Calu3 (cell line): ENCODE data around the gene CMIP. TPM values are rescaled to one million over a fixed set of nuclear protein-coding genes. Genes with fewer than 3 reads are reported as not detected.

ENCODE experiments used
- BruUV-seq: library from RNA; stranded (reverse); fragments of 400-500 nt; replicated peaks from 2 replicates; lab custom pipeline; 2021; lab: Mats Ljungman, UMichigan
- CTCF ChIA-PET: fragments of 300-600 bp; sonication (Branson Sonifier 250); formaldehyde crosslinking; loops from one replicate; lab custom pipeline; 2022; ENCODE audit warnings: antibody characterized with exemption; lab: Charles Lee
- DNase-seq: peaks from one replicate; pipeline ENCODE4 v3.0.0; 2022
- H3K27ac Mint-ChIP-seq: one replicate; pipeline ENCODE4 v1.8.0; 2022; ENCODE audit warnings: mixed read lengths; ENCODE audit not compliant: unreplicated experiment
- H3K27me3 Mint-ChIP-seq: one replicate; pipeline ENCODE4 v1.8.0; 2022; ENCODE audit warnings: mixed read lengths; ENCODE audit not compliant: unreplicated experiment
- H3K36me3 Mint-ChIP-seq: one replicate; pipeline ENCODE4 v1.8.0; 2022; ENCODE audit warnings: mild to moderate bottlenecking, moderate library complexity, mixed read lengths; ENCODE audit not compliant: insufficient read depth, unreplicated experiment
- H3K4me1 Mint-ChIP-seq: one replicate; pipeline ENCODE4 v1.8.0; 2022; ENCODE audit warnings: mild to moderate bottlenecking, low read depth, mixed read lengths; ENCODE audit not compliant: unreplicated experiment
- H3K4me3 Mint-ChIP-seq: one replicate; pipeline ENCODE4 v1.8.0; 2022; ENCODE audit warnings: mild to moderate bottlenecking, low read depth, moderate library complexity, mixed read lengths; ENCODE audit not compliant: unreplicated experiment
- H3K9me3 Mint-ChIP-seq: one replicate; pipeline ENCODE4 v1.8.0; 2022; ENCODE audit warnings: low read depth, mixed read lengths; ENCODE audit not compliant: unreplicated experiment
- CTCF ChIP-seq: fragments of 200-600 bp; IDR thresholded peaks from one replicate; pipeline ENCODE4 v1.8.0; 2022; ENCODE audit warnings: antibody characterized with exemption; ENCODE audit not compliant: unreplicated experiment
- intact Hi-C: fragments of 100-400 bp; cut with micrococcal nuclease; formaldehyde crosslinking; loops from one replicate; pipeline ENCODE4 v1.10.0; 2022; ENCODE audit not compliant: unreplicated experiment
- total RNA-seq: library from RNA; stranded (reverse); gene quantifications from 2 replicates; pipeline ENCODE4 v1.2.3, GENCODE V29; 2022

The CMIP gene
- total RNA-seq, 1 experiment from 2014 or later, result 82.7 TPM

GRCh38 chr16:81712681-81713080, 268.1 kb downstream of the CMIP start:
- H3K9me3 Mint-ChIP-seq, result no peaks in the 10 kb centered on the region
- H3K27me3 Mint-ChIP-seq, result no peaks in the 10 kb centered on the region
- no peak overlapping the region for H3K27ac Mint-ChIP-seq
- no peak overlapping the region for H3K4me3 Mint-ChIP-seq
- peaks cover 28% of the 10 kb centered on the region for H3K4me1 Mint-ChIP-seq
- intact Hi-C loops, result no loop called here
- TF ChIP-seq CTCF, result no peak
- peaks cover 37% of the 10 kb centered on the region for H3K36me3 Mint-ChIP-seq
- CTCF ChIA-PET, result interaction anchor here (0.7 kb wide), 1 partner anchor 10 kb away, joined by 3 read pairs; no protein-coding TSS in a partner anchor
- BruUV-seq, result no TSS peak
- DNase-seq, result no peak

- Mint-ChIP-seq H3K27ac (no peak overlapping the region), H3K36me3 (peaks cover 30% of the 10 kb centered on the region), H3K9me3 (no peaks in the 10 kb centered on the region), H3K4me3 (no peak overlapping the region), H3K4me1 (peaks cover 31% of the 10 kb centered on the region), H3K27me3 (no peaks in the 10 kb centered on the region)
- intact Hi-C loops, result no loop called here
- CTCF ChIA-PET, result interaction anchor here (0.7 kb wide), 2 partner anchors 10 to 198 kb away, joined by 3 read pairs; no protein-coding TSS in a partner anchor
- TF ChIP-seq CTCF, result no peak
- no TSS peak for BruUV-seq
- DNase-seq, result no peak
Observed at GRCh38 chr16:81713295-81713772, 268.7 kb downstream of the CMIP start.

- Mint-ChIP-seq H3K27ac (no peak overlapping the region), H3K36me3 (peaks cover 25% of the 10 kb centered on the region), H3K4me3 (no peak overlapping the region), H3K4me1 (peaks cover 31% of the 10 kb centered on the region), H3K9me3 (no peaks in the 10 kb centered on the region), H3K27me3 (no peaks in the 10 kb centered on the region)
- intact Hi-C loops, result no loop called here
- BruUV-seq, result no TSS peak
- CTCF ChIA-PET, result interaction anchor here (0.7 kb wide), 1 partner anchor 198 kb away, joined by 3 read pairs; no protein-coding TSS in a partner anchor
- DNase-seq, result no peak
- TF ChIP-seq CTCF, result no peak
Observed at GRCh38 chr16:81713796-81714195, 269.2 kb downstream of the CMIP start.

- no peak overlapping the region for H3K27ac Mint-ChIP-seq
Observed at GRCh38 chr16:81714583-81714982, 270.0 kb downstream of the CMIP start.

More at GRCh38 chr16:81714583-81714982, 270.0 kb downstream of the CMIP start:
- no TSS peak for BruUV-seq
- Mint-ChIP-seq H3K27me3 (no peaks in the 10 kb centered on the region), H3K4me1 (peaks cover 31% of the 10 kb centered on the region), H3K9me3 (no peaks in the 10 kb centered on the region), H3K4me3 (no peak overlapping the region), H3K36me3 (peaks cover 23% of the 10 kb centered on the region)
- CTCF ChIA-PET, result interaction anchor here (0.7 kb wide), 1 partner anchor 266 kb away, joined by 4 read pairs; no protein-coding TSS in a partner anchor
- no peak for TF ChIP-seq CTCF
- no peak for DNase-seq
- intact Hi-C loops, result no loop called here
